Right kidney (tissue), 1 donor: Measurements from ENCODE around the gene NR1H2.

Source experiments
- DNase-seq: peaks from one replicate; pipeline ENCODE4 v3.0.0-alpha.2; 2016

NR1H2 gene

GRCh38 chr19:50401605-50402450, 25.6 kb downstream of the NR1H2 start:
- DNase-seq: no peak

GRCh38 chr19:50402544-50403301, 26.5 kb downstream of the NR1H2 start:
- no peak for DNase-seq

- DNase-seq: no peak
Measured at GRCh38 chr19:50406156-50406820, 30.0 kb downstream of the NR1H2 start.

GRCh38 chr19:50406829-50407228, 30.6 kb downstream of the NR1H2 start:
- DNase-seq: no peak

- DNase-seq: no peak
Measured at GRCh38 chr19:50409347-50409746, 33.1 kb downstream of the NR1H2 start.

- no peak for DNase-seq
Measured at GRCh38 chr19:50410109-50410508, 33.9 kb downstream of the NR1H2 start.

- DNase-seq: no peak
Measured at GRCh38 chr19:50412419-50412818, 36.2 kb downstream of the NR1H2 start.

- no peak for DNase-seq
Measured at GRCh38 chr19:50413096-50413495, 36.8 kb downstream of the NR1H2 start.

- no peak for DNase-seq
Measured at GRCh38 chr19:50413531-50413930, 37.3 kb downstream of the NR1H2 start.

- no peak for DNase-seq
Measured at GRCh38 chr19:50414864-50415660, 38.8 kb downstream of the NR1H2 start.

- no peak for DNase-seq
Measured at GRCh38 chr19:50415661-50416033, 39.4 kb downstream of the NR1H2 start.

- no peak for DNase-seq
Measured at GRCh38 chr19:50416034-50416977, 40.0 kb downstream of the NR1H2 start.

GRCh38 chr19:50417111-50418081, 41.1 kb downstream of the NR1H2 start:
- no peak for DNase-seq

- DNase-seq: no peak
Measured at GRCh38 chr19:50418176-50419021, 42.1 kb downstream of the NR1H2 start, which contains the start of gene SPIB. Gene SPIB, plus strand, starts transcription at chr19:50418938. Its CDS starts 25 bp downstream, at chr19:50418963.

- DNase-seq: no peak
Measured at GRCh38 chr19:50419022-50419579, 42.8 kb downstream of the NR1H2 start.

- no peak for DNase-seq
Measured at GRCh38 chr19:50419580-50420035, 43.4 kb downstream of the NR1H2 start.

- no peak for DNase-seq
Measured at GRCh38 chr19:50420127-50420526, 43.9 kb downstream of the NR1H2 start.

- DNase-seq: no peak
Measured at GRCh38 chr19:50420808-50421207, 44.6 kb downstream of the NR1H2 start.
